HG03457 (cell line): Measurements from ENCODE around the gene ASTN2.

Experiments used
- ATAC-seq: cut with Tn5 transposase; IDR thresholded peaks from one replicate; pipeline ENCODE4 v1.9.1; 2021; ENCODE audit warnings: moderate number of reproducible peaks; ENCODE audit not compliant: unreplicated experiment

The ASTN2 gene

GRCh38 chr9:116499986-116500871 is 914.6 kb downstream of the ASTN2 start:
- no peak for ATAC-seq

- no peak for ATAC-seq
Observed at GRCh38 chr9:116499434-116499833, 915.4 kb downstream of the ASTN2 start.

- ATAC-seq: no peak
Observed at GRCh38 chr9:116497095-116497890, 917.6 kb downstream of the ASTN2 start.

- no peak for ATAC-seq
Observed at GRCh38 chr9:116496167-116496566, 918.7 kb downstream of the ASTN2 start.

GRCh38 chr9:116495725-116496124 is 919.1 kb downstream of the ASTN2 start:
- ATAC-seq: no peak

DNA sequence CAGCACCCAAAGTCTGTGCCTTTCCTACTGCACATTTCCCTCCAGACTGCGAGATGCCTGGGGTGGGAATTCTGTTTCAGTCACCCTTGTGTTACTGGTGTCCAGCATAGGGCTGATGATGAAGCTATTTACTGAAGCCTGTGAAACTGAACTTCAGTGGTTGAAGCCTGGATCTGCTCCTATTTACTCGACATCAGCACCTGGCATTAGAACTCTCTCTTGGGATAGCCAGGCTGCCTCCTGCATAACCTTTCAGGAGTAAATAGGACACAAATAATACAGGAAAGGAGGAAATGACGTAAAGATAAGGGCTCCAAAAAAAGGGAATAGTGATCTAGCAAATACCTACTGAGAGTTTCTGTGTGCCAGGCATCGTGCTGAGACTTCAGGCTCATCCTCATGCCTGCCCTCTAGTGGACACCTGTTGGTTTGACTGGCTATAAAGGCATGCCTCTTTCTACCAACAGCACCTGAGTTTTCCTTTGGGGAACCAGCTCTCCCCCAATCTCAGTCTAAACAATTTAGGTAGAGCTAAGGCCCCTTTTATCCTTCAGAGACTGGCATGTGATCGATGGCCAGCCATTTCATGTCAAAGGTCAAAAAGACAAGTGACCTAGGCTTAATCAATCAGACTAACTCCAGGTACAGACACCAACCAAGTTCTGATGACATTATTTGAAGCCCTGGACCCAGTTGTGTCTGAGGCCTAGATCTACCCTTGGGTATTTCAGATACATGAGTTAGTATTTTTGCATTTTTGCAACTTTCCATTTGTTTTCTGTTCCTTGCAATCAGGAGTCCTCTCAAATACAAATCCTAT is 919.8 kb downstream of the ASTN2 start:
- ATAC-seq: no peak

GRCh38 chr9:116493183-116493860 is 921.5 kb downstream of the ASTN2 start:
- ATAC-seq: no peak

GRCh38 chr9:116491659-116492058 is 923.2 kb downstream of the ASTN2 start:
- no peak for ATAC-seq

- no peak for ATAC-seq
Observed at GRCh38 chr9:116491219-116491618, 923.6 kb downstream of the ASTN2 start.

- ATAC-seq: no peak
Observed at GRCh38 chr9:116490321-116490720, 924.5 kb downstream of the ASTN2 start.

DNA sequence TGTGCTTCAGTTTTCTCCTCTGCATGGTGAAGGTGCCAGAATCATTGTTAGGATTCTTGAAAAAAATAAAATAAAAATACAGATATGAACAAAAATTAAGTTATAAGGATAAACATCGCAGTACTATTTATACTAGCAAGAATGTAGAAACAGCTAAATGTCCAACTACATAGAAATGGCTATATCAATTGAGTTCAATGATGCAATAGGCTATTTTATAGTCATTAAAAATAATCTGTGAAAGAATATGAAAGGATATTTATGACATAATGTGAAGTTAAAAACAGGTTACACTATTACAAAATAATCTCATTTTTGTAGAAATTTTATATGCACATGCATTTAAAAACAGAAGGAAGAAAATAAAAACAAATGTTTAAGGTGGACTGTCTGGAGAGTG is 926.5 kb downstream of the ASTN2 start:
- no peak for ATAC-seq

DNA sequence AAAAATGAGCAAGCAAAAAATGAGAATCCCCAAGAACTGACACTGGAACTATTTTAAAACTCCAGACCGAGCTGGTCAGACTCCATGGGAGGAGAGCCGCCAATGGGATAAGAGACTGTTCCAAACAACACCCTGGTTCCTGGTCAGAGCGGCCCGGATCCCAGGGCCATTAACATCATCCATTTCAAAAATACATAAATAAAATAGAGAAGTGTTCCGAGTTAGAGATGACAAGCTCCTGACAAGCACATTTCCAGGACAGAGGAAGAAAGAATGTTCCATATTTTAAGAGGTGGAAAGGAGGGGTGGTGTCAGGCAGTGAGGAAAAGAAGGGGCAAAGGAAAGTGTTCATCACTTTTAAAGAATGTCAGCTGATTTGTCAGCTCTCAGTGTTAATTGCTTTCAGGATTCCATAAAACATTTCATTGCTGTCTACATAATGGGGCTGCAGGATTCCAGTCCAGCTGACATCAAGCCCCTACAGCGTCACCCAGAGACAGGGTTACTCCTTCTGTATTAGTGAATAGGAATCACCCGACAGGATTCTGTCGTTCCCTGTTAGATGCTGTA is 930.3 kb downstream of the ASTN2 start:
- ATAC-seq: no peak

DNA sequence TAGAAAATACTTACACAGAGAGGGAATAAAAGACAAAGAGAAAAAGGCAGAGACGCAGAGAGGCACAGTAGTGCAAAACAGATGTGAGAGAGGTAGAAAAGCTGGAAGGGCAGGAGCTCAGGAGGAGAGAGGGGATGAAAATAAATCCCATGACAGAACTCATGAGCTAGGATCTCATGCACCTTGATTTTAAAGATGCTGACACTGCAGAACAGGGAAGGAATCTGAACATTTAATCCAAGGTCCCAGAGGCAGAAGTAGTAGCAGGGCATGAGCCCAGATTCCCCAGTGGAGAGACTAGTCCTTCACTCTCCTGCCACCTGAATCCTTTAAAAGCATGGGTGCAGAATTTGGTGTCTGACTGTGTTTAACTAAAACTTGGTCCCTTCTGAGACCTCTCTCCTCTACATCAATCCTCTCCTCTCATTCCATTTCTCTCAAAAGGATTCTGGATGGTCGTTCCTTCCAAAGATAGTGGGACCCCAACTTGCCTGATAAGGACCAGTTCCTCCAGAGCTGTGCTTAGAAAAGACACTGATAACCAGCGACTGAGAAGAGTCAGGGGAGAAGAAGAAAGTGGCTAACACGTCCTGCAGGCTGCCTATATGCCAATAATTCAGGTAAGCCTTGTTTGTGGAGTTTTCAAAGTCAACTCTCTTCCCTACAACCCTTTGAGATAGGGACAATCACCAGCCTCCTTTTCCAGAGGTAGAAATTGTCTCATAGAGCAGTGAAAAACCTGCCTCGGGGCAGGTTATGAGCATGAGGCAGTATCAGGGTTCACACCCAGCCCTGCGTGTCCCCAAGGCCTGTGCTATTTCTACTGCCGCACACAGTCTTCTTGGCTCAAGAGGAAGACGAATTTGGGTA is 931.0 kb downstream of the ASTN2 start:
- no peak for ATAC-seq

GRCh38 chr9:116482740-116483139 is 932.1 kb downstream of the ASTN2 start:
- ATAC-seq: no peak

DNA sequence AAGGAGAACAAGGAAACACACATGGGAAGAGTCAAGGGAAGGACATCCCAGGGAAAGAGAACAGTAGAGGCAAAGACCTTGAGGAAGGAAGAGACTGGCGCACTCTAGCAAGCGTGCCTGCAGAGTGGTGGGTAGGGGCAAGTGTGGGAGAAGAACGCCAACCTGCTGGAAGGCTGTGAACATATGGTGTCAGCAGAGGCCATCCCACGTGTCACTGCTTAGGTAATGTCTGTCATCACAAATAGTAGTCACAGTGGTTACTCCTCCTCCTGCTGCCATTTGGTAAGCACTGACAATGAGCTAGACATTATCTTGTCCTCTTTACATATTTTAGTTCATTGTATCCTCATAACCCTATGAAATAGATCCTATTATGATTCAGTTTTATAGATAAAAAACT is 934.2 kb downstream of the ASTN2 start:
- ATAC-seq: no peak

- ATAC-seq: no peak
Observed at GRCh38 chr9:116479967-116480366, 934.9 kb downstream of the ASTN2 start.

GRCh38 chr9:116479056-116479544 is 935.8 kb downstream of the ASTN2 start:
- no peak for ATAC-seq

GRCh38 chr9:116477584-116478141 is 937.2 kb downstream of the ASTN2 start:
- ATAC-seq: no peak

DNA sequence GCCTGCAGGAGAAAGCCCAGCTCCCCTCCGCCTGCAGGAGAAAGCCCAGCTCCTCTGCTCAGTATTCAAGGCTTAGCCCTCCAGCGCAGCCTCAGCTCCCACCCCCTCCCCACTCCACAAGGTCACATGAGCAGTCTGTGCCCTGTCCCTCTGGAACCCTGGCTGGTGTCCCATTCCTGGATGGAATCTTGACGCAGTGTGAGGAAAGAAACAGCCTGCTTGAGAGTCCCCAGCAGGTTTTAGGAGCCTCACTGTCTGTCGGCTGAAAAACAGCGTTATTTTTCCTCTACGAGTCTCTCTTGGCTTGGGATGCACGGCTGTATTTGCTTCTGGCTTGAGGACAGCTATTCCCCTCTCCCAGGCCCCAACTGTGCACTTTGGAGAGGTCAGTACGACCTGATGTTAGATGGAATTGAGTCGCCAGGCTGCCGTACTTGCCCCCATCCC is 937.9 kb downstream of the ASTN2 start:
- ATAC-seq: no peak
